HG03135 (cell line): ENCODE data around the gene BTBD9.
"Not testable (repeated sequence)": the region's sequence is repeated elsewhere in the genome, so short reads cannot be mapped to it uniquely, and the experiment has no call there.

Experiments
- ATAC-seq: cut with Tn5 transposase; IDR thresholded peaks from one replicate; pipeline ENCODE4 v1.9.1; 2021; ENCODE audit warnings: mild to moderate bottlenecking, moderate library complexity; ENCODE audit not compliant: unreplicated experiment

Gene BTBD9

DNA sequence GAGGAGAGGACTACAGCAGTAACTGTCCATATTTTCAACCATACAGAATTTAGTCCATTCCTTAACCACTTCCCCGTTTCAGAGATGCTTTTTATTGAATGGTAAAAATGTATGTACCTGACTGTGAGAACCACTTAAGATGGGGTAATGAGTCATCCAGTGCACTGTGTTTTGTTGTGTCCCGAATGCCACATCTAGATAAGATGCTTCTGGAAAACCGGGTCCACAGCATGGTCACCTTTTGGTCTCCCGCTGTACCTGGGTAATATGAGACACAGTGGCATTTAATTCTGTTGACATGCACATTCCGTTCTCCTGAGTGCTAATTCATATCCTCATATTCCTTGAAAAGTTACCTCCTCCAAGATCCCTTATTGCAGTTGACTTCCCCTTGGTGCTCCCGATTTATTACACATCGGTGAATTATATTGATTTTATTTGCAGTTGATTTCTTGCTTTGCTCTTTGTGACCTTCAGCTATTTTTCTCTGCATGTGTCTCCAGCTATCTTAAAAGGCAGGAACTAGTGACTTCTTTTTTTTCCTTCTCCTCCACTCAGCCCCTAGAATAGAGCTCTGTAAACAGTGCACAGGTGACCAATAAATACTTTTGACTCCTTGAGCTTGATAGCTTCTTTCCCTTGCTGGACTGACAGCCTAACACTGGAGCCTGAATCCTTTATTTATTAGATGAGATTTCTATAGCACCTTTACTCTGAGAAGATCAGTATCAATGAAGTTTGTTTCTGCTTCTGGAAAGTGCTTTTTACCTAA, 505.6 kb downstream of the BTBD9 start:
- ATAC-seq: no peak

DNA sequence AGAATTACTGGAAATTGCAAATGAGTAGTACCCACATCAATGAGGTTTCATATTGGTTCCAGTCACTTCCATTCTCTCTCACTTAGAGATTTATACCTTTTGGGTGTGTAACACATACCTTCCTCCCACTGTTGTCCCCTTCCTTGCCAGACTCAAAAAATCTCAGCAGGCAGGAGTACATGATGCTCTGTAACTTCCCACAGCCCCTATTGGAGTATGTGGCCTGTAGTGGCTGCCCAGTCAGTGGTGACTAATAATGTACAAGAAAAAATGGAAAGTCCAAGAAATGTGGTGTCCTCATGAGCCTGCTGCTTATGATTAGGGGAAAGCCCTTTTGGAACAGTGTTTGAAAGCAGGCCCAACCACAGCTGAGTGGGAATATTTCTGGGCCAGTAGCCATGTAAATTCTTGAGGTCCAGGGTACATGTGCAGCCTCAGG, 508.2 kb downstream of the BTBD9 start:
- no peak for ATAC-seq

DNA sequence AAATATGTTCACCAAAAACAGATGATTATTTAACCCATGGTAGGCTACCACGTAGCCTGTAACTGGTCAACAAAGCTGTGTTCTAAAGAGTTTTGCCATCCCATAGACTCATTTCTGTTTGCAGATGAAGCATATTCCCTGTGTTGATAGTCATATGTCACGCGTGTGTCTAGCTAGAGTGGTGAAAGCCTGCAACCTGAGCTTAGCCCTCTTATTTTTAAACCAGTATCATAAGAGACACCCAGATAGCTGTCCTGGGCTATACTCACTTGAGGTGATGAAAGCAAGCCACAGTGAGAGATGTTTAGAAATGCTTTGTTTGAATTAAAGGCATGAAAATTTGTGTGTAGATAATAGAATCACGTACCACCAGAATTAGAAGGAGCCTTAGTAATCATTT, 512.4 kb downstream of the BTBD9 start:
- no peak for ATAC-seq

DNA sequence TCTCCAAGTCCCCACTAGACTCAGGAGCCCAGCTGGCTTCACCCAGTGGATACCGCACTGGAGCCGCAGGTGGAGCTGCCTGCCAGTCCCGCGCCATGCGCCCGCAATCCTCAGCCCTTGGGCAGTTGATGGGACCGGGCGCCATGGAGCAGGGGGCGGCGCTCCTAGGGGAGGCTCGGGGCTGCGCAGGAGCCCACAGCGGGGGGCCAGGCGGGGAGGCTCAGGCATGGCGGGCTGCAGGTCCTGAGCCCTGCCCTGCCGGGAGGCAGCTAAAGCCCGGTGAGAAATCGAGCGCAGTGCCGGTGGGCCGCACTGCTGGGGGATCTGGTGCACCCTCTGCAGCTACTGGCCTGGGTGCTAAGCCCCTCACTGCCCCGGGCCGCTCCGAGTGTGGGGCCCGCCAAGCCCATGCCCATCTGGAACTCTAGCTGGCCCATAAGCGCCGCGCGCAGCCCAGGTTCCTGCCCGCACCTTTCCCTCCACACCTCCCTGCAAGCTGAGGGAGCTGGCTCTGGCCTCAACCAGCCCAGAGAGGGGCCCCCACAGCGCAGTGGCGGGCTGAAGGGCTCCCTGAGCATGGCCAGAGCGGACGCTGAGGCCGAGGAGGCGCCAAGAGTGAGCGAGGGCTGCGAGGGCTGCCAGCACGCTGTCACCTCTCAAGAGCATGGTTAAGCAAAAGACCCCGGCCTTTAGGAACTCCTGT, 515.4 kb downstream of the BTBD9 start:
- ATAC-seq: not testable (repeated sequence)

DNA sequence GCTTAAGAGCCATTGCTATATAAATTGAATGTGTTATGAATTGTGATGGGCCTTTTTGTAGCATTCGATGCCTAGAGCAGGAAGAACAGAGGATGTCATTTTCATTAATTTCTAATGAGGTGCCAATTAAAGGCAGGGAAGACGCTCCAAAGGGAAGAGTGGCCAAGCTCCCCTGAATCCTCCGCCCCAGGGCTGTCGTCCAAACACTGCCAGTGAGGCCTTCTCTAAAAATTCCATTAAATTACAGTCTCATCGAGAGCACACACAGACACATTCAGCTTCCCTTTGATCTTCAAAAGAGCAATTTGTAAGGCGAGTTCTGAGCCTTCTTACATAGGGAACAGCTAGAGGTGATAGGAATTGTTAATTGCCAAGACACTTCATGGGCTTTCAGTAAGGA, 520.2 kb downstream of the BTBD9 start:
- no peak for ATAC-seq

DNA sequence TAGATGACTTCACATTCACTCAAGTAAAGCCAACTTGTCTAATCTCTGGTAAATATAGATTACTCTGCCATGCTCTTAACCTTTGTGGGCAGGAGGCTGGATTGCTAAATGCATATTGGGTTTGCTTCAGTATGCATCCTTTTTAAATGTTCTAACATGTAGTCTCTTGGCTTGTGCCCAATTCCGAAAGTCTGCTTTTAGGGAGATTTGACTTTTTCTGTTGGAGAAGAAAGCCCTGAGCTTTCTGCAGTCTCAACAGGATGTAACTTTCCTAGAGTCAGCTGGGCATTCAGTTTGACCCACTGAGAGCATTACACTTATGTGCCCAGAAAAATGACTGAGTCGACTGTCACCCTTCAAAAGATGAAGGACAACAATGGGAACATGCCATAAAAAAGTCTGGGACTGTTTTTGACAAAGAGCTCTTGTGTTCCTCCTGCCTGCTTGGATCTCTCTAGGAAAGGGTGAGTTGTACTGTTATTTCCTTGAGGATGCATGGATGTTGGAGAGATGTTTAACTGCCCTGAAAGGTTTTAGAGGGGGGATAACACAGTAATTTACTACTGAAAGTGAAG, 520.9 kb downstream of the BTBD9 start:
- ATAC-seq: no peak
